Epithelial cell of prostate (primary cell): ENCODE measurements around the gene SCARB2.

Source experiments
- DNase-seq: peaks from one replicate; pipeline ENCODE4 v3.0.0-alpha.2; 2011; ENCODE audit warnings: low read depth, low spot score
- H3K27ac ChIP-seq: fragments of 450-650 bp; 2 replicates; pipeline ENCODE4 v1.5.1; 2017; ENCODE audit warnings: mild to moderate bottlenecking

The SCARB2 gene

GRCh38 chr4:76203541-76203940 is 10.1 kb downstream of the SCARB2 start:
- DNase-seq: no peak
- no peak overlapping the region for H3K27ac ChIP-seq

GRCh38 chr4:76201276-76201675 is 12.3 kb downstream of the SCARB2 start:
- no peak for DNase-seq
- no peak overlapping the region for H3K27ac ChIP-seq

DNA sequence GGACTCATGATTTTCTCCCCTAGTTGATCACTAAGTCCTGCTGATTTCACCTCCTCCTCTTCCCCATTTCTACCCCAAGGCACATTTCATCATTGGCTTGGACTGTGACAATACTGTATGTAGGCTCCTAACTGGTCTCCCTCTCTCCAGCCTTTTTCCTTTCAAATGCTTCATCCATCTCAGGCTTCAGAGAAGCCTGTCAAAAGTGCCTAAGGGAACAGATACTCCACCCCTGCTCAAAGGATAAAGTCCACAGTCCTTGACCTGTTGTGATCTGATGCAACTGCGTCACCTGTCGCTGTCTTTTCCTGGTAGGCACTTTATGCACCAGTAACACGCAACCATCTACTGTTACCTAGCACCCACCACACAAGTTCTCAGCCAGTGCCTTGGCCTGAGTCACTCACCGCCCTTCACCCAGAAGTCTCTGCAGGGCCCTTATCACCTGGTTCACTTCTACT is 12.8 kb downstream of the SCARB2 start:
- H3K27ac ChIP-seq: no peak overlapping the region
- DNase-seq: no peak

GRCh38 chr4:76199664-76200211 is 13.9 kb downstream of the SCARB2 start:
- DNase-seq: no peak
- H3K27ac ChIP-seq: no peak overlapping the region

DNA sequence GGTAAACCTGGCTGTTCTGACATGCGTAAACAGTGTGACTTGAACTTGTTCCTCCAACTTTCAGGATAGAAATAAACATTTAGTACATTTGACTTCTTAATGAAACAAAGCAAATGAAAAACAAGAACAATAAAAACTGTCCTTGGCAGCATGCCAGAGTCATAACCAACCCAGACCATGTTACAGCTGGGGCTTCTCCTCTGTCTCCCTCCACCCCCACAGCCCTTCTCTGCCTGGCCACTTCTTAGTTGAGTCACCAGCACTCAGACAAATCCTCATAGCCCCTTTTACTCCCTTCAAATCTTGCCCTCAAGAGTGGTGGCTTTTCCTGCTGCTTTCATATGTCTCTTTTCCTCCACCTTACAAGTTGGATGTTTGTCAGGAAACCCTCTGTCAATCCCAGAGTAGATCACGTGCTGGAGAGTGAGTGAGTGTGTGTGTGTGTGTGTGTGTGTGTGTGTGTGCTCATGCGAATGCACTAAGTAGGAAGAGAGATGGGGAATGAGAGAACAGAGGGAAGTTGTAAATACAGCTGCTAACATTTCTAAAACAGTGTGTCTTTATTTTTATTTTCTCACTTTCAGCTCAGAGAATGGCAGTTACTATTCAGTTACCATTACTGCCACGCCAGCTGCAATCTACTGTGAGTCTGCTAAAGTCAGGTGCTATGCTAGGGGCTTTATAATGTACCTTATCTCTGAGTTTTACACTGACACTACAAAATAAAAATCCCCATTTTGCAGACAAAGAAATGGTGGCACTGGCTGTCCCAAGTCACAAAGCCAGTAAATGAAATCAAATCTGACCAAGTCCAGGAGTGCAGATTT is 15.0 kb downstream of the SCARB2 start:
- peak; percentile 54 for DNase-seq
- H3K27ac ChIP-seq: peak overlapping the region; percentile 89

GRCh38 chr4:76197971-76198410 is 15.6 kb downstream of the SCARB2 start:
- no peak for DNase-seq
- H3K27ac ChIP-seq: peak overlapping the region; percentile 89

- H3K27ac ChIP-seq: peak overlapping the region; percentile 89
- DNase-seq: no peak
These were observed 16.4 kb downstream of the SCARB2 start for GRCh38 chr4:76197031-76197743.

DNA sequence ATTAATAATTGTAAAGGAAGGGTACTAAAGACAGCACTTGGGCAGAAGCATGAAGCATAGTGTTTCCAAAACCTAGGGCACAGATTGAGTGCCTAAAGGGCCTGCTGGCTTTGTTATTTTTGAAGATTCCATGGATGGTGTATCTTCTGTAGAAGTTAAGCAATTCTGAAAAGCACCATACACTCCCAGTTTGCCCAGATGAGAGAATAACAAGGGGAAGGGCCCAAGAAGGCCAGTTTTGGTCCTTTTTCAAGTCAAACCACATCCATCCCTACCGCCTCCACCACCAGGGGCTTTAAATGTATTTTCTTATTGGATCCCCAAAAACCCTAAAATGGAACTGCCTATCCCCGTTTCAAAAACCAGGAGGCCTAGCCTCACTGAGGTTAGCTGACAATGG is 17.2 kb downstream of the SCARB2 start:
- no peak for DNase-seq
- peak overlapping the region; percentile 89 for H3K27ac ChIP-seq

GRCh38 chr4:76195326-76195725 is 18.3 kb downstream of the SCARB2 start:
- no peak for DNase-seq
- H3K27ac ChIP-seq: peak overlapping the region; percentile 89

GRCh38 chr4:76194325-76194724 is 19.3 kb downstream of the SCARB2 start:
- H3K27ac ChIP-seq: peak overlapping the region; percentile 89
- peak; percentile 95 for DNase-seq

- DNase-seq: no peak
- H3K27ac ChIP-seq: no peak overlapping the region
These were observed 21.4 kb downstream of the SCARB2 start for GRCh38 chr4:76192236-76192635.

GRCh38 chr4:76188557-76188956 is 25.1 kb downstream of the SCARB2 start:
- no peak overlapping the region for H3K27ac ChIP-seq
- DNase-seq: no peak

DNA sequence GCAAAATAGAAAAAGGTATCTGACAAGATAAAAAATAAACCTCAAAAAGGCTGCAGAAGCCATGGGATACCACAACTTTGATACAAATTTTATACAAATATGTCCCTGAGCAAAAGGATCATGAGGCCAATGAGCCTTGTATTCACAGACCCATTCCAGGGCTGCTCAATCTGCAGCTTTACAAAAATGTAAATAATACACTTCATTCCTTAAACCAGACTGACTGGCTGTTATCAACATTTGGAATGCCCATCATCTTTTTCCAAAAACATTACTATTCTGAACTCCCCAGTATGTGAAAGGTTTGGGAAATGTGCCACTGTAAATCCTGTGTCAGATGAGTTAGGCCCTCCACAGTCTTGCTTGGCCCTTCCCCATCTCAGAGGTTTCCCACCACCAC is 25.5 kb downstream of the SCARB2 start:
- H3K27ac ChIP-seq: no peak overlapping the region
- no peak for DNase-seq

GRCh38 chr4:76187152-76187551 is 26.5 kb downstream of the SCARB2 start:
- DNase-seq: no peak
- H3K27ac ChIP-seq: no peak overlapping the region

DNA sequence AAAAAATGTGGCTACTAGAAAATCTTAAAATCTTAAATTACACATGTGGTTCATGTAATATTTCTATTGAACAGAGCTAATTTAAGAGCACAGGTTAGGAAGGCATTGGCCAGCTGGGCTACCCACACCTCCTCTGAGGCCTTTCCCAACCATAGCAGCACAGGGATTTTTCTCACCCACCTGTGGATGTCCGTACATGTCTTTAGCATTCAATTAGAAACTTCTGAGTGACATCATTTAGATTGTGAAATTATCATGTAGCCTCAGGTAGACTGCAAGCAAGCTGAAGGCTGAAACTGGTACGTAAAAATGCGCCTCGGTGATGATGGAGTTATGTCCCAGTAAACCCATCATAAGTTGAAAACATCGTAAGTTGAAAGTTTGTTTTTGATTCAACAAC is 31.2 kb downstream of the SCARB2 start:
- peak; percentile 24 for DNase-seq
- H3K27ac ChIP-seq: no peak overlapping the region

- no peak for DNase-seq
- H3K27ac ChIP-seq: no peak overlapping the region
These were observed 34.0 kb downstream of the SCARB2 start for GRCh38 chr4:76179398-76180318.

- H3K27ac ChIP-seq: peak overlapping the region; percentile 41
- no peak for DNase-seq
These were observed 35.3 kb downstream of the SCARB2 start for GRCh38 chr4:76178296-76178695.

DNA sequence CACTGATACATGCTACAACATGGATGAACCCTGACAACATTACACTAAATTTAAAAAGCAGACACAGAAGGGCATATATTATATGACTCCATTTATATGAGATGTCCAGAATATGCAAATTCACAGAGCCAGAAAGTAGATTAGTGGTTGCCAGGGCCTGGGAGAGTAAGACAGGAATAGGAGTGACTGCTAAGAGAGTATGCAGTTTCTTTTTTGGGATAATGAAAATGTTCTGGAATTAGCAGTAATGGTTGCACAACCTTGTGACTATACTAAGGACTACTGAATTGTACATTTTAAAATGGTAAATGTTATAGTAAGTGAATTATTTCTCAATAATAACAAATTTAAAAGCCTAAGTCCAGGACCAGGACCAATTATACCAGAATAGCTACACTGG is 35.9 kb downstream of the SCARB2 start:
- H3K27ac ChIP-seq: peak overlapping the region; percentile 41
- DNase-seq: no peak

DNA sequence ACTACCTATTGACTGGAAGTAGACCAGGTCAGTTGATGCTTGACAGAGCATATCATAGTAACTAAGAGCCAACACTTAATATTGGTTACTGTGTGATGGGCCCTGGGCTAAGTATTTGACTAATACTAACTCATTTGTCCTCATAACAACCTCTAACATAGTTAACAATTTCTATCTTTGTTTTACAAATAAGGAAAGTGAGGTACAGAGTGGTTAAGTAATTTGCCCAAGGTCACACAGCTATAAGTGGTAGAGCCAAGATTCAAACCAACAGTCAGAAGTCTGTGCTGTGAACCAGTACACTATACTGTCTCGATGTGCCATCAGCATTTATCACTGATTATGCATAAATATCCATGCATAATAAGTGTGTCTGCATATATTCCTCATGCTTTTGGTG is 38.3 kb downstream of the SCARB2 start:
- DNase-seq: no peak
- no peak overlapping the region for H3K27ac ChIP-seq

- no peak overlapping the region for H3K27ac ChIP-seq
These were observed 39.4 kb downstream of the SCARB2 start for GRCh38 chr4:76174216-76174615.

More at GRCh38 chr4:76174216-76174615, 39.4 kb downstream of the SCARB2 start:
- no peak for DNase-seq
